GM21717 (cell line): ENCODE data around the gene PPID.
"Not testable (repeated sequence)": the region's sequence is repeated elsewhere in the genome, so short reads cannot be mapped to it uniquely, and the experiment has no call there.

Experiments
- ATAC-seq: cut with Tn5 transposase; IDR thresholded peaks from one replicate; pipeline ENCODE4 v1.9.1; 2021; ENCODE audit warnings: mild to moderate bottlenecking, moderate library complexity; ENCODE audit not compliant: unreplicated experiment

PPID gene

GRCh38 chr4:158722917-158723793, at the start of gene PPID:
Gene PPID, minus strand, starts transcription at chr4:158723396. Its CDS starts 108 bp downstream, at chr4:158723288.
- peak; percentile 96 for ATAC-seq

- ATAC-seq = no peak
Measured at GRCh38 chr4:158771776-158772175, 48.6 kb upstream of the PPID start.

- no peak for ATAC-seq
Measured at GRCh38 chr4:158770671-158771070, 47.5 kb upstream of the PPID start.

- peak; percentile 47 for ATAC-seq
Measured at GRCh38 chr4:158769175-158769921, 46.2 kb upstream of the PPID start.

- ATAC-seq = peak; percentile 77
Measured at GRCh38 chr4:158768555-158769174, 45.5 kb upstream of the PPID start, which contains the start of gene FNIP2. Gene FNIP2, plus strand, starts transcription at chr4:158769026. Its CDS starts 187 bp downstream, at chr4:158769213.

- ATAC-seq = no peak
Measured at GRCh38 chr4:158767451-158767850, 44.3 kb upstream of the PPID start.

- ATAC-seq = no peak
Measured at GRCh38 chr4:158766434-158767044, 43.3 kb upstream of the PPID start.

GRCh38 chr4:158763462-158763861, 40.3 kb upstream of the PPID start:
- ATAC-seq = no peak

- ATAC-seq = no peak
Measured at GRCh38 chr4:158762553-158762952, 39.4 kb upstream of the PPID start.

GRCh38 chr4:158760866-158761265, 37.7 kb upstream of the PPID start:
- no peak for ATAC-seq

- ATAC-seq = not testable (repeated sequence)
Measured at GRCh38 chr4:158759539-158759938, 36.3 kb upstream of the PPID start.

GRCh38 chr4:158758703-158759102, 35.5 kb upstream of the PPID start:
- ATAC-seq = no peak

- no peak for ATAC-seq
Measured at GRCh38 chr4:158758142-158758541, 34.9 kb upstream of the PPID start.

- ATAC-seq = no peak
Measured at GRCh38 chr4:158756588-158756987, 33.4 kb upstream of the PPID start.

GRCh38 chr4:158755819-158756218, 32.6 kb upstream of the PPID start:
- ATAC-seq = not testable (repeated sequence)

- ATAC-seq = no peak
Measured at GRCh38 chr4:158754385-158755180, 31.4 kb upstream of the PPID start.

GRCh38 chr4:158750379-158750778, 27.2 kb upstream of the PPID start:
- ATAC-seq = no peak

GRCh38 chr4:158746537-158746936, 23.3 kb upstream of the PPID start:
- ATAC-seq = not testable (repeated sequence)

GRCh38 chr4:158741326-158742021, 18.3 kb upstream of the PPID start:
- no peak for ATAC-seq

- no peak for ATAC-seq
Measured at GRCh38 chr4:158739600-158739999, 16.4 kb upstream of the PPID start.
